Prostate gland (tissue), 1 donor: Measurements from ENCODE around the gene STUM.

Experiments
- POLR2A ChIP-seq: fragments of 450-650 bp; IDR thresholded peaks from one replicate; pipeline ENCODE4 v1.6.1; 2016; ENCODE audit warnings: antibody characterized with exemption, mild to moderate bottlenecking
- POLR2AphosphoS5 ChIP-seq: sonication (generic); formaldehyde crosslinking; IDR thresholded peaks from one replicate; pipeline ENCODE4 v1.6.1; 2017; ENCODE audit warnings: antibody characterized with exemption

DNA sequence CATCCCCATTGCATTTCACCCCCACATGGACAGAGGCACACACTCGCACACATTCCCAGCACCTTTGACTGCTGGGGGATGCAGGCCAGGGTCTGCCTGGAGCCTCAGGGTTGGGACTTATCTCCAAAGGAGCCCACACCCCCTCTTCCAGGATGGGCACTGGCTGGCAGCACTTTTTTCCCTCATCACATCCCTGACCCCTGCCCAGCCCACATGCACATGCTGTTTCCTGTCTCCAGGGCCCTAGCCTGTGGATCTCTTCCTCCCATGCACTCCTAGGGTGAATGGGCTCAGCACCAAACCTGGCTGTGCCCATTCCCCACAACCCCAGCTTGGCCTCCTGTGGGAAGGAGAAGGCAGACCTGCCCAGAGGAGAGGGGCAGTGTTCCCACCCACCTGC, 59.3 kb downstream of the STUM start:
- no peak for TF ChIP-seq POLR2AphosphoS5
- TF ChIP-seq POLR2A: no peak
